ENCODE measurements around the gene TRIM2.

- TF ChIP-seq CTCF (IDR thresholded peaks at IDR 0.05) (no peak), POLR2A (IDR thresholded peaks at IDR 0.05) (no peak)
Observed at GRCh38 chr4:153349206-153349805, 145.1 kb downstream of the TRIM2 start.
